GM21717 (cell line): ENCODE data around the gene RPS6KA2.

ENCODE experiments used
- ATAC-seq: cut with Tn5 transposase; IDR thresholded peaks from one replicate; pipeline ENCODE4 v1.9.1; 2021; ENCODE audit warnings: mild to moderate bottlenecking, moderate library complexity; ENCODE audit not compliant: unreplicated experiment

Gene RPS6KA2

DNA sequence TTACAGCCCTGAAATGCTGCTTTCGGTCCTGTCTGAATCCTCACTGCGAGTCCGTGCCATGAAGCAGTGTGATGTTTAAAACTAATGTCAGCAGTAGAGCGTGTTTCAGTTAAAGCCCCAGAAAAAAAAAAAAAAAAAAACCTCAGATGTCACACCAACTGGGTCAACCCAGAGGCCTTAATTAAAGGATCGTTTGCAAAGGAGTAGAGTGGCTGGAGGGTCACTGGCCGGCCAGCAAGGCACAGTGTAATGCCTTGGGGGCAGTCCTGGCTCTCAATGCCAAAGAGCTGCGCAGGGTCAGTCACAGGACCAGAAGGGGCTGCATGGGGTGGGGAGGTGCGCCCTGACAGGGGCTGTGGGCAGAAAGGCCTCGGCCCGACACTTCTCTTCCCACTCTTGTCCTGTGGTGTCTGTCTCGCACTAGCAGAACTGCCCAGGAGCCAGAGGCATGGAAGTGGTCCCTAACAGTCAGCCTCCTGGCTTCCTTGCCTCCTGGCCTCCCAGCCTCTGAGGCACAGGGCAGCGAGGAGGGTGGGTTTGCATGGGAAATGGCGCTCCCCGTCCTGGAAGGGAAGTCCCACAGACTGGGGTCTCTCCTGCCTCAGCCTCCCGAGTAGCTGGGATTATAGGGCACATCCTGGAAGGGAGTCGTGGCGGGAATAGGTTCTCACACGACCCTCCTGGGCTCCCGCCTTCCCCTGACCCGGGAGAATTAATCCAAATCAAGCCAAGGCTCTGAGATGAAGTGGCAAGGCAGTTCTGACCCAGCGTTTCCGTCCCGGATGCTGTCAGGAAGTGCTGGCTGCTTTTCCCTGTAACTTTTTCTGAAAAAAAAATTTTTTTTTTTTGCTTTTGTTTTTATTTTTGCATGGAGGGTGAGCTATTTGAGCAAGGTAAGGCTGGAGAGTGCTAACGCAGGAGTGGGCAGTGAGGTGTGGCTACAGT lies 190.6 kb downstream of the RPS6KA2 start:
- no peak for ATAC-seq

- peak; percentile 64 for ATAC-seq
Measured at GRCh38 chr6:166435574-166435973, 191.5 kb downstream of the RPS6KA2 start.

- ATAC-seq = no peak
Measured at GRCh38 chr6:166434336-166434735, 192.7 kb downstream of the RPS6KA2 start.

- ATAC-seq = no peak
Measured at GRCh38 chr6:166433096-166433495, 194.0 kb downstream of the RPS6KA2 start.

- ATAC-seq = no peak
Measured at GRCh38 chr6:166430269-166430668, 196.8 kb downstream of the RPS6KA2 start.

- ATAC-seq = no peak
Measured at GRCh38 chr6:166424431-166424830, 202.6 kb downstream of the RPS6KA2 start.

- ATAC-seq = no peak
Measured at GRCh38 chr6:166423781-166424180, 203.3 kb downstream of the RPS6KA2 start.

DNA sequence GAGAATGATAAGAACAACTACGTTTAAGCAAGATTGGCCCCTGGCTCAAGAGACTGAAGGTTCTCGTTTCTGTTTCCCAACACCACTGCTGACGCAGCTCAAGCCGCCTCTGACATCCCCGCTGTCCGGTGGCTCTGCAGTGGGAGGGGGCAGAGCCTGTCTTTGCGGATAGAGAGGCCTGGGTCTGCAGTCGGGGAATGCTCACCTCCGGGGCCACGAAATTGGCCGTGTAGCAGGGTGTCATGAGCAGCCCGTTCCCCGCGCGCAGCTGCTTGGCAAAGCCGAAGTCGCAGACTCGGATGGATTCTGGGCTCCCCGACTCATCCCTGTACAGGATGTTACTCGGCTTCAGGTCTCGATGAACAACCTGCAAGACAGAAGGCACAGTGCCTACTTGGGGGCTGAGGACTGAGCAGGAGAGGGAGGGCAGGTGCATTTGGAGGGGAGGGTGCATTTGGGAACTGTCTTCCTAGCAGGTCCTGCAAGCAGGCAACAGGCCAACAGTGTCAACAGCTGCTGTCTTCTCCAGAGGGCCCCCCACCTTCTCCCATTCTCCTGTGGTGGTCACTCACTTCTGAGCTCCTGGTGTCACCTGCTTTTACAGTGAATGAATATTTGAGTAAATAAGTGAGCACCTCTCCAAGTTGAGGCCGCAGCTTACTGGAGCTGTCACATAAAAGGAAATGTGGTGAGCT lies 203.9 kb downstream of the RPS6KA2 start:
- no peak for ATAC-seq

DNA sequence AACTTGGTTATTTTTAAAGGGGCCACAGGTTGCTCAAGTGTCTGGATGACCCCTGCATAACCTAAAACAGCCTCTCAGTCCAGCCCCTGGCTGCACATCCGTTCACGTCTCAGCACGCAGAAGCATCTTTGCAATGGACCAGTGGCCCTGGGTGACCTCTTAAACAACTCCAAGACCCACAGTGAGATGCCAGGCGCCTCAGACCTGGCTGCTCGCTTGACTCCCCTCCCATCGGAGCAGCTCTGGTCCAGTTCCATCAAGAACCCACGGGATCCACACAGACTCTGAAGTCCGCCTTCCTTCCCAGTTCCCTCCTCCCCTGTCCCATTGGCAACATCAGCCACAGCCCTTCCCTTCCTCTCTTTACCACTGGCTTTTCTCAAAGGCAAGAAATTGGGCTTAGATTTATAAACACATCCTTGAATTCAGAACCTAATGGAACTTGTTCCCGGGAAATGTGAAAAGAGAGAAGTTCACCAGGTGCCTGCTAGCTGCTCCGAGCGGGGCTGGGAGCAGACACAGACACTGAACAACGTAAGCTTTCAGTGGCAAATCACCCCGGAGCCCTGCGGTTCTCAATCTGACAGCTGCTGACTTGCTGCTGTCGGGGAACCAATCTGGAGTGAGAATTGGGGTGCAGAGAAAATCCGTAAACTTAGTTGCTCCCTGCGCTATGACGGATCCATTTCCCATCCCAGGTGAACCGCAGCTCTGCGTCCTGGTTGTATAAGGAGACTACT lies 204.7 kb downstream of the RPS6KA2 start:
- ATAC-seq = no peak

DNA sequence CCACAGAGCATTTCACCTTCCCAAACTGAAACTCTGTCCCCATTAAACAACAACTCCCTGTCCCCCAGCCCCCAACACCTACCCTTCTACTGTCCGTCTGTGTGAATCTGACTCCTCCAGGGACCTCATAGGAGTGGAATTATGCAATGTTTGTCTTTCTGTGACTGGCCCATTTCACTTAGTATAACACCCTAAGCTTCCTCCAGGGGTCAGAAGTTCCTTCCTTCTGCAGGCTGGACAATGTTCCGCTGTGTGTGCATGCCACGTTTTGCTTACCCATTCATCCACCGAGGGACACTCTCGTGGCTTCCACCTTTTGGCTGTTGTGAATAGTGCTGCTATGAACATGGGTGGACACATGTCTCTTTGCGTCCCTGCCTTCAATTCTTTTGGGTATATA lies 206.7 kb downstream of the RPS6KA2 start:
- no peak for ATAC-seq

GRCh38 chr6:166419717-166420116 lies 207.3 kb downstream of the RPS6KA2 start:
- no peak for ATAC-seq

GRCh38 chr6:166419286-166419685 lies 207.8 kb downstream of the RPS6KA2 start:
- peak; percentile 96 for ATAC-seq

DNA sequence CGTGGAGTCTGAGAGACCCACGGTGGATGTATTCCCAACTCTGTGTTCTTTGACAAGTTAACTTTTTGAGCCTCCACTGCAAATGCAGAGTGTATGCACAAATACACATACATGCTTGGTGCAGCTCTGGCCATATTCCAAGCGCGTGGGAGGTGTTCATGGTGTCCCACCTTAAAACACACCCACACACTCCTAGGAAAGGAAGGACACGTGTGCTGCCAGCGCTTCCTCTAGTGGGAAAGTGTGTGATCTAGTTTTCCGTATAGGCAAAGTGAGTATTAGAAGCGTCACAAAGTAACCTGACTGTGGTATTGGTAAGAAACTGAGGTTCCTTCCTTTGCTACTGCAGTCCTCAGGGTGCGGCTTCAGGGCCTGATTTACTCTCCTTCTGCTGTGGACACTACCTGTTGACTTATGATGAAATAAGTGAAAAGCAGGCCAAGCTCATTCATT lies 208.3 kb downstream of the RPS6KA2 start:
- ATAC-seq = no peak

DNA sequence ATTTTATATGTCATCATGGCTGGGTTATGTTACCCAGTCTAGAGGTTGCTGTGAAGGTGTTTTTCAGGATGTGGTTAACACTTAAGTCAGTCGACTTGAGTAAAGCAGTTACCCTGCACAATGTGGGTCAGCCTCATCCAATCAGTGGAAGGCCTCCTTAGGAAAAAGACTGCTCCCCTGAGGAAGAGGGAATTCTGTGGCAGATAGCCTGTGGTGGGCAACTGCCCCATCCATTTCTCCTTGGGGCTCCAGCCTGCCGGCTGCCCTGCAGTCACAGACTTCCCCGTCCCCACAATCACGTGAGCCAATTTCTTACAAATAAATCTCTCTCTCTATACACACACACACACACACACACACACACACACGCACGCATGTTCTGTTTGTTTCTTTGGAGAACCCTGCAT lies 209.8 kb downstream of the RPS6KA2 start:
- ATAC-seq = no peak

DNA sequence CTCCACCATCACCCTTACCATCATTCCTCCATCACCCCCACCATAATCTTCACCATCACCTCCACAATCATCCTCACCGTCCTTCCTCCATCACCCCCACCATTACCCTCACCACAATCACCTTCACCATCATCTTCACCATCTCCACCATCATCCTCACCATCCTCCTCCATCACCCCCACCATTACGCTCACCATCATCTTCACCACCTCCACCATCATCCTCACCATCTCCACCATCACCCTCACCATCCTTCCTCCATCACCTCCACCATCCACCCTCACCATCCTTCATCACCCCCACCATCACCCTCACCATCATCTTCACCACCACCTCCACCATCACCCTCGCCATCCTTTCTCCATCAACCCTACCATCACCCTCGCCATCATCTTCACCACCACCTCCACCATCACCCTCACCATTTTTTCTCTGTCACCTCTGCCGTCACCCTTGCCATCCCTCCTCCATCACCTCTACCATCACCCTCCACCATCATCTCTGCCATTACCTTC lies 211.2 kb downstream of the RPS6KA2 start:
- no peak for ATAC-seq

DNA sequence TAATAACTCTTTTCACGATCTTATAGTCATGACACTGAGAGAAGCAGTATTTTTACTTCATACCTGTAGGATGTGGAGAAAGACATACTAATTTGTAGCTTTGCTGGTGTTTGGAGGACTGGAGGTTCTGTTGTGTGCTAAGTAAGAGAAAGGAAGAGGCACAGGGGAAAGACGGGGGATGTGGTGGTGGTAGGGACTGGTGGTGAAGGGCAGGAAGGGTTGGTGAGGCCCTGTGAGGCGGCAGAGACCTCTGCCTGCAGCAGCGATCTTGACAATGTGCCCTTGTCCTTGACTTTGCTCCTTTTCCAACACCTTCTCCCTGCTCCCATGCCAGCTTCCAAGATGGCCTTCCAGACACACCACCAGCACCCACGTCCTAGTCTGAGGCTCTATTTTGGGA lies 211.7 kb downstream of the RPS6KA2 start:
- ATAC-seq = no peak

- ATAC-seq = no peak
Measured at GRCh38 chr6:166413491-166413951, 213.5 kb downstream of the RPS6KA2 start.

- ATAC-seq = no peak
Measured at GRCh38 chr6:166412911-166413384, 214.1 kb downstream of the RPS6KA2 start.

- ATAC-seq = no peak
Measured at GRCh38 chr6:166412156-166412910, 214.7 kb downstream of the RPS6KA2 start.

DNA sequence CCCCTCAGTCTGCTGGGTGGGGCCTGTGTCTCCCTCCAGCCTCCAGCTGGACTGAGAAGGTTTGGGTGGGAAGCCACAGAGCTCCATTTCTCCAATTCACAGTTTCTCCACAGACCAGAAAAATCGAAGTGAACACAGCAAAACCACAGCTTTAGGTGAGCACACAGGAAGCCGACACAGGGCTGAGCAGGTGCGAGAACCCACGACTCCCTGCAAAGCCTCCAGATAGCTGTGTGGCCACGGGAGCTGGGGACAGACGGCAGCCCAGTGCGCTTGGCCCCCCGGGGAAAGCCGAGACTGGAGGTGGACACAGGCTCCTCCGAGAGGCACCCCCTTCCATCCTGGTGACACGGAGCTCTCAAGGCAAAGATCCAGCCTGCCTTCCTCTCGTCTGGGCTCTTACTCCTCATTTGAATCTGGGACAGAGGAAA lies 215.3 kb downstream of the RPS6KA2 start:
- ATAC-seq = no peak
